Activated CD8-positive, alpha-beta T cell treated with anti-CD3 and anti-CD28 coated beads, Interleukin-2, amount 10 ng/mL, durations not matched to agents 7 days and 5 days (primary cell): ENCODE results near the gene AKIRIN2. TPM values are rescaled to one million over a fixed set of nuclear protein-coding genes. Genes with fewer than 3 reads are reported as not detected.

Experiments used
- ATAC-seq: fragments of 150-1000 bp; cut with Tn5 transposase; one replicate; pipeline ENCODE4 v1.10.0; 2021; ENCODE audit warnings: moderate library complexity
- CTCF ChIA-PET: fragments of 350-600 bp; sonication (Branson Sonifier 250); formaldehyde crosslinking; loops from one replicate; lab custom pipeline; 2021; ENCODE audit warnings: antibody characterized with exemption; lab: Charles Lee
- POLR2A ChIA-PET: fragments of 350-600 bp; sonication (Branson Sonifier 250); formaldehyde crosslinking; loops from one replicate; lab custom pipeline; 2021; ENCODE audit warnings: antibody characterized with exemption; lab: Charles Lee
- DNase-seq: peaks from one replicate; pipeline ENCODE4 v3.0.0-alpha.2; 2020
- H3K27ac Mint-ChIP-seq: one replicate; pipeline ENCODE4 v1.8.0; 2021; ENCODE audit warnings: mild to moderate bottlenecking, mixed read lengths
- H3K27me3 Mint-ChIP-seq: one replicate; pipeline ENCODE4 v1.8.0; 2021; ENCODE audit warnings: low read depth, mixed read lengths
- H3K36me3 Mint-ChIP-seq: one replicate; pipeline ENCODE4 v1.8.0; 2021; ENCODE audit warnings: low read depth, mixed read lengths
- H3K4me1 Mint-ChIP-seq: one replicate; pipeline ENCODE4 v1.8.0; 2021; ENCODE audit warnings: low read depth, mixed read lengths
- H3K4me3 Mint-ChIP-seq: one replicate; pipeline ENCODE4 v1.8.0; 2021; ENCODE audit warnings: mild to moderate bottlenecking, mixed read lengths
- H3K9me3 Mint-ChIP-seq: one replicate; pipeline ENCODE4 v1.8.0; 2022; ENCODE audit warnings: mixed read lengths; ENCODE audit not compliant: insufficient read depth
- total RNA-seq, 2 experiments: library from RNA; stranded (reverse); gene quantifications; one replicate each; pipeline ENCODE4 v1.2.3, GENCODE V29; 2021

The AKIRIN2 gene
- total RNA-seq, 2 experiments from 2014 or later = 42.1 to 45.2 TPM

DNA sequence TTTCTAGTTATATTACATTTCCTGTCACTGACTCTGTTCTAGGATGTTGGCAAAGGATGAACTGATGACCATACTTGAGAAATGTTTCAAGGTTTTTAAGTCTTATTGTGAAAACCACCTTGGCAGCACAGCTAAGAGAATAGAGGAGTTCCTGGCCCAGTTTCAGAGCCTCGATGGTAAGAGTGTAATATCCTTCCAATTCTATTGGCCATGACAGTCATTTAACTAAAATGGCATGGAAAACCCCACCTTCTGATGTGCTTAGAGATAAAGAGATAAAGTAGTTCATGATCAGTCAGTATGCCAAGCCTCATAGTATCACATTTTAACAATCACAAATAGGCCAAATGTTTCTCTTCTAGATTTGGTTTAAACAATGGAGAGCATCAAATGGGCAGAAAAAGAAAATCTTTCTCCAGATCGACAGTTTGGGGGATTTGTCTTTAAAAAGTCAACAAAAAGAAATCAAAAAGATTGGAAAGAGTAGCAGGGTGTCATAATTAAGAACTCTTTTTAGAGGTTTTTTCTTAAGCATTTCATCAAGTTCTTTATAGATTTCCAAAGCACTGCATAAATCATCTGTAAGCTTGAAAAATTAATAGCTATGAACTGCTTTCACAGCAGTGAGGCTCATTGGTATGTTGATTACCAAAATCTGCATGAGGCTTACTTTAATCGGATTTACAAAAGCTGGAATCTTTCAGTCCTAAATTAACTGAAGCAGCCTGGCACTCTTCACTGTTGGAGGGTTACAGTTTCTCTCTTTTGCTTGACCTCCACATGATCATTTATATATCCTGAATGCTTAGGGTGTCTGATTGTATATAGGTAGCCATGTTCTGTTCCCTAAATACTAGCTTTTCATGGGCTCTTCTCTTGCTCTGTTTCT is 48.7 kb downstream of the AKIRIN2 start:
- POLR2A ChIA-PET = interaction anchor here (0.7 to 3.0 kb wide), 2 partner anchors 49 to 64 kb away, joined by 3 to 9 read pairs; partner anchors contain the start of genes AKIRIN2, ORC3 and RARS2
- CTCF ChIA-PET = interaction anchor here (1.4 kb wide), 1 partner anchor 48 kb away, joined by 3 read pairs; the partner anchor contains the start of gene AKIRIN2
- Mint-ChIP-seq H3K36me3 (peaks cover 42% of the 10 kb centered on the region), H3K4me1 (peaks cover 21% of the 10 kb centered on the region), H3K9me3 (no peaks in the 10 kb centered on the region), H3K27ac (no peak overlapping the region), H3K4me3 (no peak overlapping the region), H3K27me3 (no peaks in the 10 kb centered on the region)
- no peak for DNase-seq
- ATAC-seq = no peak

DNA sequence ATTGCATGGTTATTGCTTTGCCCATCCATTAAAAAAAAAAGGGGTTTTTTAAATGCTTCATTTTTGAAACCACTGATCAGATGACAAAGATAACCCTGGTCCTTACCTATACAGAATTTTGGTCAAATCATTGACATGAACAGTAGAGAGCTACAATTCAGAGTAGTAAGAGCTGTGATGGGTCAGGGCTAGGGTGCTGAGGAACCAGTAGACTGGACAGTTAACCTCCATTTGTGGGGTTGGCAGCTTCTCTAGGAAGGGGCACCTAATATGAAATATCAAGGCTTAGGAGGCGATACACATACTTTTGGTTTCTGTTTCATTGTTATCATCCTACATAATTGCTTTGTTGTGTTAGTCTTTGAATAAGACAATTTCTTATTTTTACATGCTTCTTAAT is 57.0 kb downstream of the AKIRIN2 start:
- Mint-ChIP-seq H3K36me3 (peaks cover 11% of the 10 kb centered on the region), H3K4me1 (peaks cover 17% of the 10 kb centered on the region), H3K27me3 (no peaks in the 10 kb centered on the region), H3K27ac (peak overlapping the region; percentile 77), H3K9me3 (no peaks in the 10 kb centered on the region), H3K4me3 (peak overlapping the region; percentile 73)
- CTCF ChIA-PET = interaction anchor here (0.9 kb wide), 1 partner anchor 11 kb away, joined by 3 read pairs; no protein-coding TSS in a partner anchor
- ATAC-seq = peak; percentile 82
- DNase-seq = no peak
- POLR2A ChIA-PET = no interaction called here

DNA sequence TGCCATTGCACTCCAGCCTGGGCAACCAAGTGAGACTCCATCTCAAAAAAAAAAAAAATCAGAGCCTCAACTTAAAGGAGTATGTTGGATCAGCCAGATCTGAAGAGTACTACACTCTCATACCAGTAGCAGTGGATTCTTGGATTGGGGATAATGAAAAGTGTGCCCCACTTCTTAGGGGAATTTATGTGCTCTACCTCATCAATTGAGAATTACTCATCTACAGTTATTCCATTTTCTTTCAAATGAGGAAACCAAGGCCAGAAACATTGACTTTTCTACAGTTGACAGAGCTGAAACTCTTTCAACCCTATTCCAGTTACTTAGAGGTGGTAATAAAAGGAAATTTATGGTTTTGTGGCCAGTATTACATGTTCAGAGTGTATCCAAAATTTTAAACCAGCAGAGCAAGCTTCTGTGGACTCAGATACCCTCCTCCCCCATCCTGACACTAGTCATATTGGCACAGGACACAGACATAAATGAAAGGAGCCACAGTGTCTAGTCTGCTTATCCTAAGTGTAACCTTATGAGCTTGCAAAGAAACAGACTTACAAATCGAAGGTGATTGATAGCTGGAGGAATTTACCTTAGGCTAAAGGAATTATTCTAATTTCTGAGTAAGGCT is 60.9 kb downstream of the AKIRIN2 start:
- H3K4me3 Mint-ChIP-seq = no peak overlapping the region
- DNase-seq (no peak), ATAC-seq (no peak)
- POLR2A ChIA-PET = interaction anchor here (0.9 kb wide), 1 partner anchor 27 kb away, joined by 4 read pairs; no protein-coding TSS in a partner anchor
- no peaks in the 10 kb centered on the region for H3K27me3 Mint-ChIP-seq
- H3K4me1 Mint-ChIP-seq = peaks cover 17% of the 10 kb centered on the region
- H3K9me3 Mint-ChIP-seq = no peaks in the 10 kb centered on the region
- peaks cover 21% of the 10 kb centered on the region for H3K36me3 Mint-ChIP-seq
- no peak overlapping the region for H3K27ac Mint-ChIP-seq
- CTCF ChIA-PET = no interaction called here

DNA sequence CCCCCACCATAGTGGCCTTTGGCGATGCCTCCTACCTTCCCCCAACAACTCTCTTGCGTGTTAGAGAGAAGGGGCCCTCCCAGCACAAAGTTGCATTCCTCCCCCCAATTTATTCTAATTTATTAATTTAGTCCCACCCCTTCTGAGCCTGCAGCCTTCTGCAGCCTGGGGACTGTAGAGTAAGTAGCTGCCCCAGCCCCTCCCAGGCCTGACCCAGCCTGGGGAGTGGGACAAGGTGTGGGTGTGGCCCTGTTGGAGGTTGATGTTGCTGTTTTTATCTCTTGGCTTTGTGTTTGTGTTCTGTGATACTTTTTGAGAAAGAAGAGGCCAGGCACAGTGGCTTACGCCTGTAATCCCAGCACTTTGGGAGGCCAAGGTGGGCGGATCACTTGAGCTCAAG is 62.7 kb downstream of the AKIRIN2 start:
- H3K36me3 Mint-ChIP-seq = peaks cover 22% of the 10 kb centered on the region
- no peaks in the 10 kb centered on the region for H3K27me3 Mint-ChIP-seq
- no peak overlapping the region for H3K27ac Mint-ChIP-seq
- POLR2A ChIA-PET = no interaction called here
- peaks cover 9% of the 10 kb centered on the region for H3K4me1 Mint-ChIP-seq
- no peak overlapping the region for H3K4me3 Mint-ChIP-seq
- CTCF ChIA-PET = no interaction called here
- no peak for DNase-seq
- ATAC-seq = no peak
- H3K9me3 Mint-ChIP-seq = no peaks in the 10 kb centered on the region

DNA sequence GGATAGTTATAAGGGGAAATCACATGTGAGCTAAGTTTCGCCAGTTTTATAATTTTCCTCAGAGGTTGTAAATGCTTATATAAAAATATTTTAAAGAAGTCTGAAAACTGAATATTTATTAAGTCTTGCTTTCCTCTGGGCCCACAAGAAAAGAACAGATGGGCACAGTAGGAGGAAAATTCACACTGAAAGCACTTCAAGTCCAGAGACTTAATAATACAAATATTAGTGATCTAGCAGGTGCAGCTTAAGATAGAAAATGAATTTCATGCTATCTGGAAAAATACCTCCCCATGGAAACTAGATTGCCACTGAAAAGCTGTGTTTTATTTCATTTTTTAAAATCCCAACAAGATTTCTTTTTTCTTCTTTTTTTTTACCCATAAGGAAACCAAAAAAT is 64.9 kb downstream of the AKIRIN2 start:
- no peak for ATAC-seq
- POLR2A ChIA-PET = no interaction called here
- CTCF ChIA-PET = no interaction called here

DNA sequence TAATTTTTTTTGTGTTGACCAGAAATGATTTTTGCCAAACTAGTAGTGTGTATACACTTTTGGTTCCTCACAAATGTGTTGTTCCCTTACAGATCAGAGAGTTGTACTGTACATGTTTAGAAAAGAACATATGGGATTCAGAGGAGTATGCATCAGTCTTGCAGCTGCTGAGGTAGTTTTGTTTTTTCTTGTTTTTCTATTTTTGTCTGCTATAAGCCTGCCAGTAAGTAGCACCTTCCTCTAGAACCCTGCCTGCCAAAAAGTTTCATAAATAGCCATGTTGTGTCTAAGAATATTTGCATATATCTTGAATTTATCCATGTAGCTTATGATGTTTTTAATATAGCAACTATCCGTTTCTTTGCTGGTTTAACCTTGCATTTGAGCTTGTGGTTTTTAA is 65.7 kb downstream of the AKIRIN2 start:
- no peaks in the 10 kb centered on the region for H3K9me3 Mint-ChIP-seq
- H3K36me3 Mint-ChIP-seq = peaks cover 26% of the 10 kb centered on the region
- POLR2A ChIA-PET = interaction anchor here (0.6 kb wide), 1 partner anchor 142 kb away, joined by 3 read pairs; no protein-coding TSS in a partner anchor
- CTCF ChIA-PET = no interaction called here
- H3K27ac Mint-ChIP-seq = no peak overlapping the region
- H3K4me3 Mint-ChIP-seq = no peak overlapping the region
- peaks cover 8% of the 10 kb centered on the region for H3K4me1 Mint-ChIP-seq
- H3K27me3 Mint-ChIP-seq = no peaks in the 10 kb centered on the region
- no peak for DNase-seq
- ATAC-seq = no peak

More for the DNA sequence above, 64.9 kb downstream of the AKIRIN2 start:
- no peak overlapping the region for H3K4me3 Mint-ChIP-seq
- no peak overlapping the region for H3K27ac Mint-ChIP-seq
- peaks cover 27% of the 10 kb centered on the region for H3K36me3 Mint-ChIP-seq
- H3K4me1 Mint-ChIP-seq = peaks cover 9% of the 10 kb centered on the region
- no peaks in the 10 kb centered on the region for H3K9me3 Mint-ChIP-seq
- no peaks in the 10 kb centered on the region for H3K27me3 Mint-ChIP-seq
- no peak for DNase-seq

DNA sequence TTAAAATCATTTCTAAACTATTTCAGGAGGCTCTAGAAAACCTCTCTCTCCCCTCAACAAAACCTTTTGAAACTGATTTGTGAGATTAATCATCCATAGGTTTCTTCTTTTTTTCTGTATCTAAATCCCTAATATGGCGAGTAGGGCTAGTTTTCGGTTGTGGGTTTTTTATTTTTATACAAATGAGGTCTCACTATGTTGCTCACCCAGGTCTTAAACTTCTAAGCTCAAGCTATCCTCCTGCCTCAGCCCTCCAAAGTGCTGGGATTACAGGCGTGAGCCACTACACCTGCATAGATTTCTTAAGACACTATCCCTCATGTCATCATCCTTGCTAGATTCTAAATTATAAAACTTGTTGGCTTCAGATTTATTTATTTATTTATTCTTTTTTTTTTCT is 68.2 kb downstream of the AKIRIN2 start:
- no peak overlapping the region for H3K4me3 Mint-ChIP-seq
- ChIA-PET POLR2A (no interaction called here), CTCF (no interaction called here)
- no peak overlapping the region for H3K27ac Mint-ChIP-seq
- DNase-seq (no peak), ATAC-seq (no peak)
- H3K9me3 Mint-ChIP-seq = no peaks in the 10 kb centered on the region
- peaks cover 23% of the 10 kb centered on the region for H3K36me3 Mint-ChIP-seq
- H3K4me1 Mint-ChIP-seq = no peaks in the 10 kb centered on the region
- H3K27me3 Mint-ChIP-seq = no peaks in the 10 kb centered on the region

DNA sequence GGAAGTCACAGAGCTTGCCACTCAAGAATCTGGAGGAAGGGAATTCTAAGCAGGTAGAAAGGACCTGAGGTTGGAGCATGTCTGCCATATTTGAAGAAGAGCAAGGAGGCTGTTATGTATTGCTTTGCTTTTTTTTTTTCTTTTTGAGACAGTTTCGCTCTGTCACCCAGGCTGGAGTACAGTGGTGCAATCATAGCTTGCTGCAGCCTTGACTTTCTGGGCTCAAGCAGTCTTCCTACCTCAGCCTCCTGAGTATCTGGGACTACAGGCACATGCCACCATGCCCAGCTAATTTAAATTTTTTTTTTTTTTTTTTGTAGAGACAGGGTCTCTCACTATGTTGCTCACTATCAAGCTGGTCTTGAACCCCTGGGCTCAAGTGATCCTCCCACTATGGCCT is 71.3 kb downstream of the AKIRIN2 start:
- POLR2A ChIA-PET = no interaction called here
- Mint-ChIP-seq H3K36me3 (peaks cover 16% of the 10 kb centered on the region), H3K4me1 (no peaks in the 10 kb centered on the region), H3K9me3 (no peaks in the 10 kb centered on the region), H3K27me3 (no peaks in the 10 kb centered on the region), H3K27ac (no peak overlapping the region), H3K4me3 (no peak overlapping the region)
- ATAC-seq = no peak
- CTCF ChIA-PET = no interaction called here
- no peak for DNase-seq

DNA sequence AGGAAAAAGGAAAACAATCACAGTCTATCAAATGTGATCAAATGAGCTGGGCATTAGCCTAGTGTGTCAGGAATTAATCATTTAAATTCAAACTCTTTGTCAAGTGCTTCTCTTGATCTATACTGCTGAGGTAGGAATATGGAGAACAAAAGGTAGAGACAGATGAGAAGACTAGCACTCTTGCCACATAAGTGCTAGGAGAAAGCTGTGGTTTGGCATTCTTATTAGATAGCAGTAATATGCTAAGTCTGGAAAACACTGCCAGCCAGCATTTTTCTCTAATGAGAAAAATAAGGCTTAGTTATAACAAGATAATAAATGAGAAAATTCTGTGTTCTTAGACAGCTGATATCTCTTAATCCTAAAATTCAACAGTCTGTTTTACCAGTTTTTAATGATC is 73.2 kb downstream of the AKIRIN2 start:
- Mint-ChIP-seq H3K36me3 (peaks cover 26% of the 10 kb centered on the region), H3K4me1 (no peaks in the 10 kb centered on the region), H3K27ac (no peak overlapping the region)

DNA sequence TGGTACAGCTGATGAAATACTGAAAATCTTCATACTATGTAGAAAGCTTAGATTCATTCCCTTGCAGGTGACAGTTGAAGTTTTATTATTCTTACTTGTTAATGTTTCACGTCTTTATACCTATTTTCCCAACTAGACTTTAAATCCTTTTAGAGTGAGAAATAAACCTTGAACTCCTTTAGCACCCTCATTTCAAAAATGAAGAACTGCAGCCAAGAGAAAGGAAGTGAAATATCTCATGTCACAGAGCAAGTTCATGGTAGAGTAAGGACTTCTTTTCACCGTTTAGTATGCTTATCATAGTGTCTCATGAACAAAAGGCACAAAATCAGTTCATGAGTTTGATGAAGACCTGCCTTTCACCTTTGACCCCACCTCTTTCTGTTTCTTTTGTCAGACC is 73.6 kb downstream of the AKIRIN2 start:
- Mint-ChIP-seq H3K4me1 (no peaks in the 10 kb centered on the region), H3K4me3 (no peak overlapping the region), H3K27ac (no peak overlapping the region), H3K27me3 (no peaks in the 10 kb centered on the region), H3K9me3 (no peaks in the 10 kb centered on the region), H3K36me3 (peaks cover 26% of the 10 kb centered on the region)
- CTCF ChIA-PET = no interaction called here
- ATAC-seq (no peak), DNase-seq (no peak)
- POLR2A ChIA-PET = no interaction called here

More for the DNA sequence above, 73.2 kb downstream of the AKIRIN2 start:
- ChIA-PET POLR2A (no interaction called here), CTCF (no interaction called here)
- H3K9me3 Mint-ChIP-seq = no peaks in the 10 kb centered on the region
- ATAC-seq (no peak), DNase-seq (no peak)
- H3K4me3 Mint-ChIP-seq = no peak overlapping the region
- no peaks in the 10 kb centered on the region for H3K27me3 Mint-ChIP-seq
